ENCODE data around the gene ARSA. TPM values are rescaled to one million over a fixed set of nuclear protein-coding genes. Genes with fewer than 3 reads are reported as not detected.
A peak's percentile ranks its signal among the peaks of the same experiment; 100 is the strongest.
"Not testable (repeated sequence)": the region's sequence is repeated elsewhere in the genome, so short reads cannot be mapped to it uniquely, and the experiment has no call there.

The ARSA gene
- total and polyA plus RNA-seq, 4 donors = 9.8 to 47.1 (median 32.4) TPM

DNA sequence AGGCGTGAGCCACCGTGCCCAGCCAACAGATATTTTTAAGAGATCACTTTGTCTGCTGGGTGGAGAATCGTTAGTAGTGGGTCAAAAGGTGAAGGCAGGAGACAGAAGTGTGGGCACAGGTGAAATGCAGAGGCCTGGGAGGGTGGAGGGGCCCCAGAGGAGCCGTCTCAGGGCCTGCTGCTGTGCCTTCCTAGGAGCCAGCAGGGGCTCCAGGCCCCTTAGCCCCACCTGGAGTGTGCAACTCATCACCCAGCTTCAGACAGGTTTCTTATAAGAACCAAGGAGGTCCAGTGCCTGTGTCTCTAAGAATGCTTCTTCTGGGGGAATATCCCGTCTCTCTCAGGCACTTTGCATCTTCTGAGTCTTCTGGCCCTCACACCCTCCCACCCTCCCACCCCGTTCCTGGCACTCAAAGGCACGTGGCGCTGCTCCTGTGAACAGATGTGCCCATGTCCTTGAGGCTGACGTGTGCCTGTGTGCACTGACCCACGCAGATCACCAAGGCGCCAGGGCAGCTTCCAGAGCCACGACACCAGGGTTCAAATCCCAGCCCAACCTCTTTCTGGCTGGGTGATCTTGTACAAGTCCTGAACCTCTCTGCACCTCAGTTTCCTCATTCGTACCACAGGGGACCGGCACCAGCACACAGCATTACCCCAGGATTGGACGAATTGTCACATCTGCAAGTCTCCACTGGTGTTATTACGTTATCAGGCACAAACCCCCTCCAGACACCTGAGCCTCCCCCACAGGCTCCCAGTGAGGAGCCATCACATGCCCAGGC lies 3.4 kb downstream of the ARSA start:
- Histone ChIP-seq H3K27me3 (ENCODE audit: control insufficient read depth, insufficient read depth, low read length) (no peaks in the 10 kb centered on the region), H3K9me3 (ENCODE audit: control insufficient read depth, insufficient read depth, low read length) (no peaks in the 10 kb centered on the region), H3K36me3 (ENCODE audit: control insufficient read depth, insufficient read depth, low read length) (peaks cover 29% of the 10 kb centered on the region), H3K4me3 (ENCODE audit: low read depth, low read length) (no peak overlapping the region), H3K4me1 (ENCODE audit: control insufficient read depth, insufficient read depth, low read length) (peaks cover 37% of the 10 kb centered on the region), H3K27ac (ENCODE audit: low read depth, low read length) (no peak overlapping the region)
- DNase-seq (ENCODE audit: low read depth in 4 of 6, low spot score in 6 of 6) = no peak
- 87% methylated on average over 12 of the region's 16 CpGs for WGBS (ENCODE audit: insufficient coverage)

DNA sequence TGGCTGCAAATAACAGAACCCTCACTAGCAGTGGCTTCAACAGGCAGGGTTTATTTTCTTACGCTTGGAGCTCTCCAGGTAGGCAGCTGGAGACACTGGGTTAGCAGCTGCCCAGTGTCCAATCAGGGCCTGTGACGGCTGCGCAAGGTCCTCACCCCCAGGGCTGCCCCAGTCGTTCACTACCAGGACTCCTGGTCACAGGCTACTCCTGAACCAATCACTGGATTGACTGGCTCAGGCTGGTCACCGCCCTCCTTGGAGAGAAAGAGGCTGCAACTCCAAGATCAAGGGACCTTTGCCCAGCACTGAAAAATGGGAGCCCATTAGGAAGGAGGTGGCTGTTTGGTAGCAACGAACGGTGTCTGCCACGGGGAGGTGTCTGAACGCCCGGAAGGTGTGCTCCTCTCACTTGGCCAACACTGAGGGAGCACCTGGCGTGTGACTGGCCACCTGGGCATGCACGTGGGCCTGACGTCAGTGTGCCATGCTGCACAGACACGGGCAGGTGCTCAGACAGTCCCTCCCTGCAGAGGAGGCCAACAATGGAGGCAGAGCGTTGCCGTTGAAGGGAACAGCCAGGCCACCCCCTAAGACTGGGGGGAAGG lies 5.1 kb downstream of the ARSA start:
- Histone ChIP-seq H3K27me3 (ENCODE audit: control insufficient read depth, insufficient read depth, low read length) (no peaks in the 10 kb centered on the region), H3K27ac (ENCODE audit: low read depth, low read length) (no peak overlapping the region), H3K36me3 (ENCODE audit: control insufficient read depth, insufficient read depth, low read length) (peaks cover 29% of the 10 kb centered on the region), H3K9me3 (ENCODE audit: control insufficient read depth, insufficient read depth, low read length) (no peaks in the 10 kb centered on the region), H3K4me1 (ENCODE audit: control insufficient read depth, insufficient read depth, low read length) (peaks cover 27% of the 10 kb centered on the region), H3K4me3 (ENCODE audit: low read depth, low read length) (no peak overlapping the region)
- DNase-seq (ENCODE audit: low read depth in 4 of 6, low spot score in 6 of 6) = no peak
- 74% methylated on average over 16 of the region's 16 CpGs for WGBS (ENCODE audit: insufficient coverage)

DNA sequence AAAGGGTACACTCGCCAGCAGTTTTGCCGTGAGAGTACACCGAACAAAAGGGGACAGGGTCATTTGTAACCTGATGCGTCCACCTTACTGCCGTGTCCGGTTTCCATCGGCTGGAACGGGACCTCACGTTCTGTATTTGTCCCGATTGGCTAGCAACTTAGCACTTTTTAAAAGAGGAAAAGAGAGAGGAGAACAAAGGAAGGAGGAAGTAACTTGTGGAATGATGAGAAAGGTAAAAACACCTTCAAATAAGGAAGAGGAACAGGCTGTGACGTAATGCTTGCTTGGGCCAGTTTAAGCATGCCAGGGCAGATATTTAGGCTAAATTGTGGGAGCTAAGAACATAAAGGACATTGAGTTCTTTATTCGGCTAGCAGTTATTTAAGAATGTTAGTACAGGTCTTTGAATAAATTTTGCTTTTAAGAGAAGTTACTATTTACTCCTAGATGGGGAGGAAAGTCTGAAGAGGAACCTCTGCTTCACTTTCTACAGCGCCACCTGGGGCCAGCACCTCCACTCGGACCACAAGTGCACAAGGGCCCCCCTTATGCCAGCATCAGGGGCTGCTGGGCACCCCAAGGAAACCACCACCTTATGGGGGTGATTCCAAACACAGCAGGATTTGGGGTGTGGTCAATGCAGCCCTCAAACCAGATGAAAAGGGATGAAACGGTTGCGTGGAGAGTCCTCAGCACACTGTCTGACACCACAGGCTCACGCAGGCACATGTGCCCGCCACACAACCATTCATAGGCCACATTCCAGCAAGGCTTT lies 5.8 kb downstream of the ARSA start:
- 21% methylated on average over 15 of the region's 18 CpGs for WGBS (ENCODE audit: insufficient coverage)
- H3K27ac ChIP-seq (ENCODE audit: low read depth, low read length) = no peak overlapping the region
- no peak for DNase-seq (ENCODE audit: low read depth in 4 of 6, low spot score in 6 of 6)
- peaks cover 20% of the 10 kb centered on the region for H3K4me1 ChIP-seq (ENCODE audit: control insufficient read depth, insufficient read depth, low read length)
- H3K9me3 ChIP-seq (ENCODE audit: control insufficient read depth, insufficient read depth, low read length) = no peaks in the 10 kb centered on the region
- no peaks in the 10 kb centered on the region for H3K27me3 ChIP-seq (ENCODE audit: control insufficient read depth, insufficient read depth, low read length)
- peaks cover 27% of the 10 kb centered on the region for H3K36me3 ChIP-seq (ENCODE audit: control insufficient read depth, insufficient read depth, low read length)
- no peak overlapping the region for H3K4me3 ChIP-seq (ENCODE audit: low read depth, low read length)

DNA sequence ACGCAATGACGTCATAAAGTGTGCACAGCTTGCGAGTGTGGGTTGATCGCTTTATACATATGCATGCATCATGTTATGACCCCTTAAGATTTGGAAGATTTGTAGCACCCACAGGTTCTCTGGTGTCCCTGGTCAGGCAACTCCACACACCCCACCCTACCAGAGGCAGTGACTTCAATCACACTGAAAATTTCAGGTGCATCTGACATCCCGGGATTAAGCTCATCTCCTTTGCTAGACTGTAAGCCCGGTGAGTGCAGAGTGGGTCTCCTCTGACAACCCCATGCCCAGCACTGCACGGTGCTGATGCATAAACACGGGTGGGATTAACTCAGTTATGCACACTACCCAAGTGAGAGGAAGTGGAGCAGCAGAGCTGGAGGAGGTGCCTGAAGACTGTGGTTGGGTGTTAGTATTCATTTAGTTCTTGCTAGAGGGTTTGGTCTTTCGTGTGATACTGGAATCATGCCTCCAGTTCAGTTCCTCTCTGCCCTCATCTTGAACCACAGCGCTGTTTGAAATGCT lies 6.5 kb downstream of the ARSA start:
- Histone ChIP-seq H3K9me3 (ENCODE audit: control insufficient read depth, insufficient read depth, low read length) (no peaks in the 10 kb centered on the region), H3K4me1 (ENCODE audit: control insufficient read depth, insufficient read depth, low read length) (peaks cover 16% of the 10 kb centered on the region), H3K27ac (ENCODE audit: low read depth, low read length) (no peak overlapping the region), H3K36me3 (ENCODE audit: control insufficient read depth, insufficient read depth, low read length) (peaks cover 20% of the 10 kb centered on the region), H3K27me3 (ENCODE audit: control insufficient read depth, insufficient read depth, low read length) (no peaks in the 10 kb centered on the region), H3K4me3 (ENCODE audit: low read depth, low read length) (no peak overlapping the region)
- no peak for DNase-seq (ENCODE audit: low read depth in 4 of 6, low spot score in 6 of 6)
- 52% methylated on average over 7 of the region's 10 CpGs for WGBS (ENCODE audit: insufficient coverage)

DNA sequence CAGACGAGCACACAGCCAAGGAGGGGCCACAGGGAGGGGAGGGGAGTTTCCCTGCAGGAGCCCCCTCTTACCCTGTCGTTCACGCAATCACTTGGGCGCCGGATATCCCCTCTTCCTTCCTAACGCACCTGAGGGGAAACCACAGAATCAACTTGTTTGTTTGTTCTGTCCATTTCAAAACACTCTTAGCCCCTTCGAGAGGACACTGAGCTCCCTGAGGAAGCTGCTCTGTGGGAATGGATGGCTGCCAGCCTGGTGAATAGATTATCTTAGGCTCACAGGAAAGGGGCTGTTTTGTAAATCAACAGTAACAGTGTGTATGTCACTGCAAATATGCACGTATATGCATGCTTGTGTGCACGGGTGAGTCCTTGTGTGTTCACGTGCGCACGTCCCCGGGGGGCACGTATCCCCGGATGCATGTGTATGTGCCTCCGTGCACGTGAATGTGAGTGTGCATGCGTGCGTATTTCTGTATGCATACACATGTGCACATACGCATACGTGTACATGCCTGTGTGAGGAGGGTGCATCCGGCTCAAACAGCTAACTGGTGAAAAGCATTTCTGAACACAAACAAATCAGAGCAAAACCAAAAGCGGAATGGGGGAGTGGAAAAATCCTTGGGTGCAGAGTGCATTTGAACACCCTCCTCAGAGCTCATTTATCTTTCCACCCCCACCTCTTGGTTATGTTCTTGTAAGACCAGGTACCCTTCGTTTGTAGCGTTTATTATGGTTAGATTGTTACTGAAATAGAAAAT lies 7.2 kb downstream of the ARSA start:
- Histone ChIP-seq H3K4me1 (ENCODE audit: control insufficient read depth, insufficient read depth, low read length) (peaks cover 16% of the 10 kb centered on the region), H3K36me3 (ENCODE audit: control insufficient read depth, insufficient read depth, low read length) (peaks cover 14% of the 10 kb centered on the region), H3K4me3 (ENCODE audit: low read depth, low read length) (peak overlapping the region; percentile 21), H3K9me3 (ENCODE audit: control insufficient read depth, insufficient read depth, low read length) (no peaks in the 10 kb centered on the region), H3K27ac (ENCODE audit: low read depth, low read length) (no peak overlapping the region), H3K27me3 (ENCODE audit: control insufficient read depth, insufficient read depth, low read length) (no peaks in the 10 kb centered on the region)
- WGBS (ENCODE audit: insufficient coverage) = 43% methylated on average over 10 of the region's 25 CpGs
- DNase-seq (ENCODE audit: low read depth in 4 of 6, low spot score in 6 of 6) = no peak

DNA sequence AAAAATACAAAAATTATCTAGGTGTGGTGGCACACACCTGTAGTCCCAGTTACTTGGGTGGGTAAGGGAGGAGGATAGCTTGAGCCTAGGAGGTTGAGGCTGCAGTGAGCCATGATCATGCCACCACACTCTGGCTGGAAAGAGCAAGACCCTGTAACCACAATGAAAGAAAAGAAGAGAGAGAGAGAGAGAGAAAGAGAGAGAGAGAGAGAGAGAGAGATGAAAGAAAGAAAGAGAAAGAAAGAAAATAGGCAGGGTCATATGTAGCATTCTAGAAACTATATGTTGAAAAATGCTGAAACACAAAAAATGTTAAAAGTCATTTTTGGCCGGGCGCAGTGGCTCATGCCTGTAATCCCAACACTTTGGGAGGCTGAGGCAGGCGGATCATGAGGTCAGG lies 13.7 kb downstream of the ARSA start:
- no CpG with 5 or more reads among the region's 3 CpGs for WGBS (ENCODE audit: insufficient coverage)
- not testable (repeated sequence) for H3K4me3 ChIP-seq (ENCODE audit: low read depth, low read length); DNase-seq (ENCODE audit: low read depth in 4 of 6, low spot score in 6 of 6); H3K27me3 ChIP-seq (ENCODE audit: control insufficient read depth, insufficient read depth, low read length); H3K9me3 ChIP-seq (ENCODE audit: control insufficient read depth, insufficient read depth, low read length); H3K27ac ChIP-seq (ENCODE audit: low read depth, low read length); H3K4me1 ChIP-seq (ENCODE audit: control insufficient read depth, insufficient read depth, low read length)
- peaks cover 36% of the 10 kb centered on the region for H3K36me3 ChIP-seq (ENCODE audit: control insufficient read depth, insufficient read depth, low read length)

DNA sequence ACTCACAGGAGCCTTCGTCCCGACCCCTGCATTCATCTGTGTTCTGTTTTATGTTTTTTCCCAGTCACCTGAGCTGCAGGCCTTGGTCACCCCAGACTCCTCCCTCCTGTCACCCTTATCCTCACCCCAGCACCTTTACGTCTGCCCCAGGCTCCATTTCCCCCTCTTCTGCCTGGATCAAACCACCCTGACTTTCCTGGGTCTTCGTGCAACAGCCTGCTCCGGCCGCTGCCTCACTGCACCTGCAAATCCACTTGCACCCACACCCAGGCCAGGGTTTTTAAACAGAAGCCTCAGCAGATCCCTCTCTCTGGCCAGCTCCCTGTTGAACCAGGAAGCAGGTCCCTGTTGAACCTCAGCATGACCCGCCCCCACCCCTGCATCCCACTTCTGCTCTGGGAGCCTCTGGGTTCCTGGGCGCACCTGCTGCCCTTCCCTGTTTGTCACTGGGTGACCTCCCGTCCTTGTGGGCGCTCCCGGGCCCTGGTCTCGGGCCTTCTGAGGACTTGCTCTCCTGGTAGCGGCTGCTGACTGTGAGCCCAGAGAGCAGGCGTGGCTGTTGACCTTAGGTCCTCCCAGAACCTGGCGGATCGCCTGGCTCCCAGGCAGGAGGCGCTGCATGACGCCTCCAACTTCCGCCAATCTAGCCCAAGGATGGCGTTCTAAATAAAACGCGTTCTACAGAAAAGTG lies 14.5 kb downstream of the ARSA start:
- Histone ChIP-seq H3K9me3 (ENCODE audit: control insufficient read depth, insufficient read depth, low read length) (no peaks in the 10 kb centered on the region), H3K27ac (ENCODE audit: low read depth, low read length) (no peak overlapping the region), H3K4me3 (ENCODE audit: low read depth, low read length) (no peak overlapping the region), H3K4me1 (ENCODE audit: control insufficient read depth, insufficient read depth, low read length) (no peaks in the 10 kb centered on the region), H3K27me3 (ENCODE audit: control insufficient read depth, insufficient read depth, low read length) (no peaks in the 10 kb centered on the region), H3K36me3 (ENCODE audit: control insufficient read depth, insufficient read depth, low read length) (peaks cover 44% of the 10 kb centered on the region)
- WGBS (ENCODE audit: insufficient coverage) = 69% methylated on average over 19 of the region's 22 CpGs
- no peak for DNase-seq (ENCODE audit: low read depth in 4 of 6, low spot score in 6 of 6)

DNA sequence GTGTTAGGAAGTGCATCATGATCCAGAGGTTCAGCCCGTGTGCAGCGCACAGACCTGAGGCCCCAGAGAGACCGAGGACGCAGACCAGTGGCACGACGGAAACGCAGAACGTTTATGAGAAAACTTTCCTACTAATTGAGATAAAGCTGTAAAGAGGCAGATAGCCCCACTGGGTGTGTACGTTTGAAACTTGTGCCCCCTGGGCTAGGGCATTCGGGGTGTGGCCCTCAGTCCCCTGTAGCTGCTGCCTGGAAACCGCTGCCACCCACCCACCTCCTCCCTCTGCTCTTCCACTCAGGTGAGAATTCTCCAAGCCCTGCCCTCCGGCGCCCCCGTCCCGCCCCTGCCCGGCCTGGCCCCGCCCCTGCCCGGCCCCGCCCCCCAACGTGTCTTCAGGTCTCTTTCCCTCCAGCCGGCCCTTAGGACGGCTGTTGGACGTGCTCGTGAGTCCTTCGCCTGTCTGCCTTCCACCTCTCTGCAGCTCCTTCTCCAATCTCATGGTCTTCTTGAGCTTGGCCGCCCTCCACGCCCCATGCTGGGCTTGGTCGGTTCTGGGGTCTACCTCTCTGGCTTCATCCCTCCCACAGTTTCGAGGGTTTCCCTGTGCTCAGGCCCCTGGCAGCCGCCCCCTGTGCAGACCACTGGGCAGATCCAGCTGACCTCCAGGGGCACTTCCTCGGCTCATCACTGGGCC lies 15.3 kb downstream of the ARSA start:
- H3K4me3 ChIP-seq (ENCODE audit: low read depth, low read length) = no peak overlapping the region
- no peaks in the 10 kb centered on the region for H3K27me3 ChIP-seq (ENCODE audit: control insufficient read depth, insufficient read depth, low read length)
- no peak overlapping the region for H3K27ac ChIP-seq (ENCODE audit: low read depth, low read length)
- peaks cover 52% of the 10 kb centered on the region for H3K36me3 ChIP-seq (ENCODE audit: control insufficient read depth, insufficient read depth, low read length)
- H3K9me3 ChIP-seq (ENCODE audit: control insufficient read depth, insufficient read depth, low read length) = no peaks in the 10 kb centered on the region
- 35% methylated on average over 27 of the region's 31 CpGs for WGBS (ENCODE audit: insufficient coverage)
- no peak for DNase-seq (ENCODE audit: low read depth in 4 of 6, low spot score in 6 of 6)
- no peaks in the 10 kb centered on the region for H3K4me1 ChIP-seq (ENCODE audit: control insufficient read depth, insufficient read depth, low read length)

Measured in spinal cord (tissue), 10 donors.